Hippocampal formation (tissue), 2 donors: Measurements from ENCODE around the gene POLR2J.

Experiments used
- DNase-seq, 2 donors: peaks; one replicate each; lab custom pipeline; 2025; lab: John Stamatoyannopoulos, UW

The POLR2J gene

GRCh38 chr7:102436118-102436517 lies 42.6 kb downstream of the POLR2J start:
- no peak for DNase-seq

GRCh38 chr7:102434039-102434486 lies 44.7 kb downstream of the POLR2J start:
- no peak for DNase-seq

GRCh38 chr7:102433219-102434038 lies 45.3 kb downstream of the POLR2J start, which contains the start of gene ORAI2:
ORAI2 (plus strand) TSS chr7:102433575; CDS start chr7:102438957, 5,382 bp downstream.
- DNase-seq: peak; percentile 28 to 72

- no peak for DNase-seq
These were observed 46.1 kb downstream of the POLR2J start for GRCh38 chr7:102432442-102433218.

- peak in 1 of 2 donors; percentile 14 for DNase-seq
These were observed 47.0 kb downstream of the POLR2J start for GRCh38 chr7:102431617-102432298.

- DNase-seq: no peak
These were observed 49.4 kb downstream of the POLR2J start for GRCh38 chr7:102429141-102429899.

GRCh38 chr7:102427019-102427405 lies 51.7 kb downstream of the POLR2J start:
- DNase-seq: no peak

- DNase-seq: no peak
These were observed 52.3 kb downstream of the POLR2J start for GRCh38 chr7:102426268-102427018.

GRCh38 chr7:102425639-102426267 lies 53.0 kb downstream of the POLR2J start:
- DNase-seq: peak in 1 of 2 donors; percentile 26

GRCh38 chr7:102424787-102425218 lies 53.9 kb downstream of the POLR2J start:
- no peak for DNase-seq

- no peak for DNase-seq
These were observed 54.6 kb downstream of the POLR2J start for GRCh38 chr7:102424129-102424551.
